Measurements from ENCODE around the gene ULK4.

ULK4 gene

DNA sequence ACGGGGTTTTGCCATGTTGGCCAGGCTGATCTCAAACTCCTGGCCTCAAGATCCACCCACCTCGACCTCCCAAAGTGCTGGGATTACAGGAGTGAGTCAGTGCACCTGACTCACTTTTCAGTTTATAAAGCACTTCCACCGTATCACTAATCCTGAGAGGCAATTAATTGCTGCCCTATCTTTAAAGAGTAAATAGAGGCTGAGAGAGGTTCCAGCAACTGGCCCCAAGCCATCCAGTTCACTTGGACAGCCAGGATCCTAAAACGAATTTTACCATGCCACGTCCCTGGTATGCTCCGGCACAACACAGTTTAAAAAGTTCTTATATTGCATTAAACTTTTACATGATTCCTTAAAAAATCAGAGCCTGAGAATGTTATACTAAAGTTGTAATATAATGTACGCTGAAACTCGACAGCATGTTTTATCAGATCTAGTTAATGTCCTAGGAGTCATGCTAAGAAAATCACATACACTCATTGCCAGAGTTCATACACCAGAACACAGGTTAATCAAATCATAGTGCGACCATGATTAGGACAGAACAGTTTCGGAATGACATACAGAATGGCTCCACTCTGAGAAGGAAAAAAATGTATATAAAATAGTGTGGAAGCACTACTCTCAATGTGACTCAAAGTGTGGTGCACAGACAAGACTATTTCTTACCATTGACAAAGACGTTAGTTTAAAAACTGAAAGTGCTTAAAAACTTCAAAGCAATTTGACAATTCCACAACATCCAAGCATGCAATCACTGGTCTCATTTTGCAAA lies 125.4 kb downstream of the ULK4 start:
- Histone ChIP-seq H3K27me3 (ENCODE audit: low read depth, low read length) (peaks cover 40% of the 10 kb centered on the region), H3K79me2 (ENCODE audit: low read length) (no peaks in the 10 kb centered on the region), H3K4me2 (ENCODE audit: low read length) (peak overlapping the region; percentile 67), H3K9me3 (ENCODE audit: insufficient read depth, low read length) (no peaks in the 10 kb centered on the region), H4K20me1 (ENCODE audit: insufficient read depth, low read length) (peaks cover 5% of the 10 kb centered on the region; the same call in 1 of the 2 replicates), H3K4me3 (ENCODE audit: low read length) (peak overlapping the region; percentile 39), H2AFZ (ENCODE audit: low read depth, low read length) (no peak overlapping the region), H3K27ac (ENCODE audit: low read length) (no peak overlapping the region), H3K9ac (ENCODE audit: low read length) (no peak overlapping the region), H3K36me3 (replicated peaks; ENCODE audit: low read depth, low read length) (no peaks in the 10 kb centered on the region), H3K4me1 (ENCODE audit: low read length) (peaks cover 26% of the 10 kb centered on the region)
- TF ChIP-seq EZH2phosphoT487 (IDR thresholded peaks at IDR 0.05; ENCODE audit: low read depth) = peak; percentile 78
- TF ChIP-seq, protein P1, sequence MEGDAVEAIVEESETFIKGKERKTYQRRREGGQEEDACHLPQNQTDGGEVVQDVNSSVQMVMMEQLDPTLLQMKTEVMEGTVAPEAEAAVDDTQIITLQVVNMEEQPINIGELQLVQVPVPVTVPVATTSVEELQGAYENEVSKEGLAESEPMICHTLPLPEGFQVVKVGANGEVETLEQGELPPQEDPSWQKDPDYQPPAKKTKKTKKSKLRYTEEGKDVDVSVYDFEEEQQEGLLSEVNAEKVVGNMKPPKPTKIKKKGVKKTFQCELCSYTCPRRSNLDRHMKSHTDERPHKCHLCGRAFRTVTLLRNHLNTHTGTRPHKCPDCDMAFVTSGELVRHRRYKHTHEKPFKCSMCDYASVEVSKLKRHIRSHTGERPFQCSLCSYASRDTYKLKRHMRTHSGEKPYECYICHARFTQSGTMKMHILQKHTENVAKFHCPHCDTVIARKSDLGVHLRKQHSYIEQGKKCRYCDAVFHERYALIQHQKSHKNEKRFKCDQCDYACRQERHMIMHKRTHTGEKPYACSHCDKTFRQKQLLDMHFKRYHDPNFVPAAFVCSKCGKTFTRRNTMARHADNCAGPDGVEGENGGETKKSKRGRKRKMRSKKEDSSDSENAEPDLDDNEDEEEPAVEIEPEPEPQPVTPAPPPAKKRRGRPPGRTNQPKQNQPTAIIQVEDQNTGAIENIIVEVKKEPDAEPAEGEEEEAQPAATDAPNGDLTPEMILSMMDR (IDR thresholded peaks at IDR 0.05; ENCODE audit: low read depth, low read length) = no peak

- no peak overlapping the region for H3K4me3 ChIP-seq (ENCODE audit: low read length)
- peak overlapping the region; percentile 14 for H3K4me2 ChIP-seq (ENCODE audit: low read length)
- H3K27me3 ChIP-seq (ENCODE audit: low read depth, low read length) = peaks cover 40% of the 10 kb centered on the region
- H3K36me3 ChIP-seq (replicated peaks; ENCODE audit: low read depth, low read length) = no peaks in the 10 kb centered on the region
- H3K9me3 ChIP-seq (ENCODE audit: insufficient read depth, low read length) = no peaks in the 10 kb centered on the region
- H3K9ac ChIP-seq (ENCODE audit: low read length) = no peak overlapping the region
- H3K27ac ChIP-seq (ENCODE audit: low read length) = no peak overlapping the region
- H3K79me2 ChIP-seq (ENCODE audit: low read length) = no peaks in the 10 kb centered on the region
- peaks cover 26% of the 10 kb centered on the region for H3K4me1 ChIP-seq (ENCODE audit: low read length)
- H2AFZ ChIP-seq (ENCODE audit: low read depth, low read length) = no peak overlapping the region
- H4K20me1 ChIP-seq (ENCODE audit: insufficient read depth, low read length) = peaks cover 5% of the 10 kb centered on the region; the same call in 1 of the 2 replicates
- no peak for TF ChIP-seq EZH2phosphoT487 (IDR thresholded peaks at IDR 0.05; ENCODE audit: low read depth)
- TF ChIP-seq, protein P1 (IDR thresholded peaks at IDR 0.05; ENCODE audit: low read depth, low read length) = no peak
These were observed 128.3 kb downstream of the ULK4 start for GRCh38 chr3:41833628-41834027.

DNA sequence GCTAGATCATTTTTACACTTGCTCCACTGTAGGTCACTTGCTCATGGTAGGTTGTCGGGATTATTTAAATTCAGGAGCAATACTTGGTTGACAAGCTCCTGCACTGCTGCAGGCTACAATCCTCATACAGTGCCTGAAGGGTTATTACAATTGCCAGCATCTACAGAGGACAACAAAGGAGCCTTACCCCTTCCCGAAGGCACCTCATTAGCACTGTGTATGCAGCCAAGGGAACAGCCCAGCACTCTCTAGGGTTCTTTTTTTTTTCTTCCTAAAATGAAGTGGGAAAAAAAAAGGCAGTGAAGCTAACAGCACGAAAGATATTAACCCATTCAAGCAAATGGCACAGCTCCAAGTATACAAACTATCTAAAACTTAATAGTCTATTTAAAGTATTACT lies 142.7 kb downstream of the ULK4 start:
- Histone ChIP-seq H2AFZ (ENCODE audit: low read depth, low read length) (no peak overlapping the region), H4K20me1 (ENCODE audit: insufficient read depth, low read length) (no peaks in the 10 kb centered on the region), H3K79me2 (ENCODE audit: low read length) (no peaks in the 10 kb centered on the region), H3K9ac (ENCODE audit: low read length) (no peak overlapping the region), H3K4me2 (ENCODE audit: low read length) (no peak overlapping the region), H3K4me3 (ENCODE audit: low read length) (no peak overlapping the region), H3K4me1 (ENCODE audit: low read length) (no peaks in the 10 kb centered on the region), H3K27ac (ENCODE audit: low read length) (no peak overlapping the region), H3K27me3 (ENCODE audit: low read depth, low read length) (no peaks in the 10 kb centered on the region), H3K9me3 (ENCODE audit: insufficient read depth, low read length) (no peaks in the 10 kb centered on the region), H3K36me3 (replicated peaks; ENCODE audit: low read depth, low read length) (no peaks in the 10 kb centered on the region)
- TF ChIP-seq, protein P1 (IDR thresholded peaks at IDR 0.05; ENCODE audit: low read depth, low read length) = no peak
- no peak for TF ChIP-seq EZH2phosphoT487 (IDR thresholded peaks at IDR 0.05; ENCODE audit: low read depth)

DNA sequence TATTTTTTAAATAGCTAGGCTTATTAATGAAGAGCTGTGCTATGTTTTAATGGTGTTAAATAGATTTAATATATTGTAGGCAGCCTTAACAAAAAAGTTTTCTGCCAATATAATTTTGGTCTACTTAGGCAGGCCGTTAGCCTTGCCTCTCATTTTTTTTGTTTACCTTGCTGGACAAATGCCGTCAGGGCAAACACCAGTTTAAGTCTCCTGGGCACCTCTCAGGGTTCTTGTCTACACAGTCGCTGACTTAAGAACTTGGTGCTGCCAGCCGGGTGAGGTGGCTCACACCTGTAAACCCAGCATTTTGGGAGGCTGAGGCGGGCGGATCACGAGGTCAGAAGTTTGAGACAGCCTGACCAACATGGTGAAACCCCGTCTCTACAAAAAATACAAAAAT lies 153.3 kb downstream of the ULK4 start:
- Histone ChIP-seq H3K4me2 (ENCODE audit: low read length) (no peak overlapping the region), H3K36me3 (replicated peaks; ENCODE audit: low read depth, low read length) (no peaks in the 10 kb centered on the region), H3K27me3 (ENCODE audit: low read depth, low read length) (no peaks in the 10 kb centered on the region), H3K79me2 (ENCODE audit: low read length) (no peaks in the 10 kb centered on the region), H4K20me1 (ENCODE audit: insufficient read depth, low read length) (no peaks in the 10 kb centered on the region), H3K4me3 (ENCODE audit: low read length) (no peak overlapping the region), H2AFZ (ENCODE audit: low read depth, low read length) (no peak overlapping the region), H3K9me3 (ENCODE audit: insufficient read depth, low read length) (no peaks in the 10 kb centered on the region), H3K4me1 (ENCODE audit: low read length) (no peaks in the 10 kb centered on the region), H3K27ac (ENCODE audit: low read length) (no peak overlapping the region), H3K9ac (ENCODE audit: low read length) (no peak overlapping the region)
- TF ChIP-seq, protein P1 (IDR thresholded peaks at IDR 0.05; ENCODE audit: low read depth, low read length) = no peak
- TF ChIP-seq EZH2phosphoT487 (IDR thresholded peaks at IDR 0.05; ENCODE audit: low read depth) = no peak

Measured in OCI-LY3 (cell line).